ENCODE results near the gene RASGEF1B.
"Not testable (repeated sequence)": the region's sequence is repeated elsewhere in the genome, so short reads cannot be mapped to it uniquely, and the experiment has no call there.

The RASGEF1B gene

DNA sequence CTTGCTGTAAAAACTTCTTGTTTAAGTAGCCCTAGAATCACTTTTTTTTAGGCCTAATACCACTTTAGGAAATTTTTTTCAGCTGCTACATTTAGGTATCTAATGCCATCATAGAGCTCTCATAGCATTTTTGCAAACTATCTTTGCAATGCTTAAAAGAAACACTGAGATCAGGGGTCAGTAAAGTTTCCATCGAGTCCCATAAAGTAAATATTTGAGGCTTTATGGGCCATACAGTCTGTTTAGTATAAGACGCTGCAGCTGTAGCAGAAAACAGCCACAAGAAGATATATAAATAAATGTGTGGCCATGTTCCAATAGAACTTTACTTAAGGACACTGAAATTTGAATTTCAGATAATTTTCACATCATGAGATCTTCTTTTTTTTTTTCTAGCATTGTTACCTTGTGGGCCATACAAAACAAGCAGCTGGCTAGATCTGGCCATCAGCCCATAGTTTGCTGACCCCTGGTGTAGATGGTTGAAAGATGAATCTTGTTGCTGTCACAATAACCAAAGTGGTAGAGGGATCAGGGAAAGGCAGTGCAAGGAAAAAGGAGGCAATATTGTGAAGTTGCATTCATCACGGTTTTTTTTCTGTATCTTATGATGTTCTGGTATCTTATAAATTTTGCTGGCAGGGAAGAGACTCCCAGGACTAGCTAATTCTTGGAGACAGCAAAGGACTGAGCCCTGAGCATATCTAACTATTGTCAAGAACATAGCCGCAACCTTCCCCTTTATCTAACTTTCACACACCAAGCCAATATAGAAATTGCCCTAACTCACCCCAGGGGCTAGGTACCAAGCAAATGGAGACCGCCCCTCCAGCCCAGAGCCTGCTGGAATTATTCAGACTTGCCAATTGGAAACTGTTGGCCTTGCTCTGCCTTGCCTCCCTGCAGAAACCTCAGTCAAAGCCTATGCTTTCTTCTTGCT, 46.6 kb downstream of the RASGEF1B start:
- FAIRE-seq (no peak), DNase-seq (ENCODE audit: insufficient read length) (no peak)
- TF ChIP-seq TAF1 (IDR thresholded peaks at IDR 0.05; ENCODE audit: borderline replicate concordance, low read depth, low read length) (no peak), POLR2A (IDR thresholded peaks at IDR 0.05; ENCODE audit: low read depth, low read length) (no peak), POLR2AphosphoS5 (IDR thresholded peaks at IDR 0.05; ENCODE audit: low read depth, low read length) (no peak)

DNA sequence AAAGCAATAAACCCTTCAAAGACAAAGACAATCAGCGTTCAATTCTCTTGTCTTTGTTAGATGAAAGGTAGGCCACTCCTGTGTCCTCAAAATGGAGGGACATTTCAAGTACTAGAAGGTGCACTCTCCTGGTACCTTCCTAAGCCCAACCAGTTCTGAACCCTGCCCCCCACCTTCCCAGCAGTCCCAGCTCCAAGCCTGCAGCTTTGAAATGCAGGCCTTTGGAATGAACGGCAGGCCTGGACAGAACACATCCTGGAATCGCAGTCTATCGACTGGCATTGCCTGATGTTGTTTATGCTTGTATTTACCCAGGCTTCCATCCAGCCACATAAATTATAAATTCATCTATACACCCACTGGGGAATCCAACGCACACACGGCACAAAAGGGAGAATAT, 47.4 kb downstream of the RASGEF1B start:
- FAIRE-seq (no peak), DNase-seq (ENCODE audit: insufficient read length) (no peak)
- TF ChIP-seq TAF1 (IDR thresholded peaks at IDR 0.05; ENCODE audit: borderline replicate concordance, low read depth, low read length) (no peak), POLR2A (IDR thresholded peaks at IDR 0.05; ENCODE audit: low read depth, low read length) (no peak), POLR2AphosphoS5 (IDR thresholded peaks at IDR 0.05; ENCODE audit: low read depth, low read length) (no peak)

DNA sequence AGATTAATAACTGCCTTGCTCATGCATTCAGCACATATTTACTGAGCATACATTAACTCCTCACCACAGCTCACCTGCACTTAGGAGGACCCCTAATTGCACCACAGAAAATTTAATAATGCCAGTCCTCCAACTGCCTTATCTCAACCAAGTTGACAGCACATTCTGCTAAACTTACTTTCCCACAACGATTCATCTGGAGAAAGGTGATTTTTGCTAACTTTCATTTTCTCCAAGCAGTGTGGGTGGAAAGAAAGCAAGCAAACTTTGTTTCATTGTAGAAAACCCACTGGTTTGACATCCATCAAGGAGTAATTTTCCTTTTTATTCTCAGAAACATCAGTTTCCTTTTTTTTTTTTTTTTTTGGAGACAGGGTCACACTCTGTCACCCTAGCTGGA, 49.1 kb downstream of the RASGEF1B start:
- FAIRE-seq, result no peak
- no peak for DNase-seq (ENCODE audit: insufficient read length)
- TF ChIP-seq TAF1 (IDR thresholded peaks at IDR 0.05; ENCODE audit: borderline replicate concordance, low read depth, low read length), result no peak
- no peak for TF ChIP-seq POLR2AphosphoS5 (IDR thresholded peaks at IDR 0.05; ENCODE audit: low read depth, low read length)
- TF ChIP-seq POLR2A (IDR thresholded peaks at IDR 0.05; ENCODE audit: low read depth, low read length), result no peak

DNA sequence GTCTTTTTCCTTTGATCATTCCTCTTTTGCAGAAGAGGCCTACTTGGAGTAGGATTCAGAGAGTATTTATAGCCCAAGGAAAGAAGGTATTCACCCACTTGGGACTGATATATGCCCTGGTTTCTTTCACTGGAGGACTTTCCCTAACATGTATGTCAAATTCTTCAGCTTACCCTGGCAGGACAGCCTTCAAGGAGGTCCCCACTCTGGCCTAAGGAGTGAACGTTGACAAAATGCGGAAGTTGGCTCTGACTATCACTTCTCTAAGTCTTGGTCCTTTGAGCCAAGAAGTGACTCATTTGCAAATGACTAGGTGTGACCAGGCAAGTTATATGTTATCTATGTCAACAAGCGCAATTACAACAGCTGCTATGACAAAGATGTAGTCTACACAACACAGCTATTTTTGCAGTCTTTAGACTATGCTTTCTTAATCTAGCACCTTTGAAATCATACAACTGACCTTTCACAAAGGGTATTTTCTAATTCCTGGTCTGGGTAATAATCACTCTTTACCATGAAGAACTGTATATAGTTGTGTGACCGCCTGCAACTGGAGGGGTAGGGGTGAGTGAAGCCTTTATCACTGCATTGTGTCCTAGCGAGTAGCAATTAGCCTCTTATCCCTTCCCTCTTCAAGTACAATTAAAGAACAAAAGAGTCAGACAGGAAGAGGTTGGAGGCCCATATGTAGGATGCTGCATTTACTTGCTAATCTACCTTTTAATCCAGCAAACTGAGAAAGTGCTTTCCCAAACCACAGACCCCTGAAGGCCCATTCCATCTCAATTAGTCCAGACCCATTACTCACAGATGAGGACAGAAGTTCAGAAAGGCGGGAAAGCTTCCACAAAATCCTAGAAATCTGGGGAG, 50.1 kb downstream of the RASGEF1B start:
- DNase-seq (ENCODE audit: insufficient read length) (peak; percentile 19), FAIRE-seq (peak; percentile 82)
- no peak for TF ChIP-seq POLR2AphosphoS5 (IDR thresholded peaks at IDR 0.05; ENCODE audit: low read depth, low read length)
- no peak for TF ChIP-seq POLR2A (IDR thresholded peaks at IDR 0.05; ENCODE audit: low read depth, low read length)
- no peak for TF ChIP-seq TAF1 (IDR thresholded peaks at IDR 0.05; ENCODE audit: borderline replicate concordance, low read depth, low read length)

DNA sequence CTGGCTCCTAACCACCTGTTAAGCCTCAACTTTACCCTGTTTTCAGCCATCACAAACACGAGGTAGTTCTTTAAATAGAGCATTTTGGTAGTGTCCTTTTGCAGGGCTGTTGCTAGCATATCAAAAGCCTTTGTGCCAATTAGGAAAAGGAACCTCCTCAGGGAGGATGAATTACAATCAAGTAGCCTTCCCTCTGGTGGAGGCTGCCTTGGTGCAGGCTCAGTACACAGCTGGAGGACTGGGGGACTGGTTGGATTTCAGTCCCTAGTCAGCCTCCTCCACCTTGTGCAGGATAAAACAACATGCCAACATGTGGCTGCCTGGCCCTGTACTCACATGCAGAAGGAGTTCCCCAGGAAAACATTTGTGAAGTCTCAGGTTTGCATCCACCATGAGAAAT, 53.1 kb downstream of the RASGEF1B start:
- no peak for DNase-seq (ENCODE audit: insufficient read length)
- TF ChIP-seq POLR2AphosphoS5 (IDR thresholded peaks at IDR 0.05; ENCODE audit: low read depth, low read length) (no peak), TAF1 (IDR thresholded peaks at IDR 0.05; ENCODE audit: borderline replicate concordance, low read depth, low read length) (no peak), POLR2A (IDR thresholded peaks at IDR 0.05; ENCODE audit: low read depth, low read length) (no peak)
- FAIRE-seq, result no peak

DNA sequence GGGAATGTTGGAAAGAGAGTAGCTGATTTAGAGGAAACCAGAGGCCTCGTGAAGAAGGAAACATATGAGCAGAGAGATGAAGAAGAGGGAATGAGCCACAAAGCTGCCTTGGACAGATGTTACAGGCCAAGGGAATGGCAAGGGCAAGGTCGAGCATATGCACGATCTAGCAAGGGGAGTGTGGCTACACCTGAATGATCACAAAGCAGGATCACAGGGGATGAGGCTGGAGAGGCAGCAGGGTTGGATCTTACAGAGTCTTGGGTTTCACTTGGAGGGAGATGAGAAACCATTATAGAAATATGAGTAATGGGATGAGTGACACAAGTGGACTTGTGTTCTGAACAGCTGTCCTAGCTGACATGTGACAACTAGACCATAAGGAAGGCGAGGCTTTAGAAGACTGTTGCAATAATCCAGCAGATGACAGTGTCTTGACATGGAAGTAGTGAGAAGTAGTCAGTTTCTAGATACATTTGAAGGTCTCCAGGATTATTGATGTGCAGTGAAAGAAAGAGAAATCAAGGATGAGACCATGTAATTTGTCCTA, 58.7 kb downstream of the RASGEF1B start:
- FAIRE-seq (no peak), DNase-seq (ENCODE audit: insufficient read length) (no peak)
- TF ChIP-seq POLR2AphosphoS5 (IDR thresholded peaks at IDR 0.05; ENCODE audit: low read depth, low read length) (no peak), POLR2A (IDR thresholded peaks at IDR 0.05; ENCODE audit: low read depth, low read length) (no peak), TAF1 (IDR thresholded peaks at IDR 0.05; ENCODE audit: borderline replicate concordance, low read depth, low read length) (no peak)

DNA sequence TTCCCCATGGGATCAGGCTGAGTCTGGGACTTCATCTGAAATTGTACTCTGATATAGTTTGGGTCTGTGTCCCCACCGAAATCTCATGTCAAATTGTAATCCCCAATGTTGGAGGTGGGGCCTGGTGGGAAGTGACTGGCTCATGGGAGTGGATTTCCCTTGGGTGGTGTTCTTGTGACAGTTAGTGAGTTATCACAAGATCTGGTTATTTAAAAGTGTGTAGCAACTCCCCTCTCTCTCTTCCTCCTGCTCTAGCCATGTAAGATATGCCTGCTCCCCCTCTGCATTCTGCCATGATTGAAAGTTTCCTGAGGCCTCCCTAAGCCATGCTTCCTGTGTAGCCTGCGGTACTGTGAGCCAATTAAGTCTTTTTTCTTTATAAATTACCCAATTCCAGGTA, 61.0 kb downstream of the RASGEF1B start:
- no peak for TF ChIP-seq POLR2A (IDR thresholded peaks at IDR 0.05; ENCODE audit: low read depth, low read length)
- no peak for TF ChIP-seq TAF1 (IDR thresholded peaks at IDR 0.05; ENCODE audit: borderline replicate concordance, low read depth, low read length)
- TF ChIP-seq POLR2AphosphoS5 (IDR thresholded peaks at IDR 0.05; ENCODE audit: low read depth, low read length), result no peak
- no peak for FAIRE-seq
- no peak for DNase-seq (ENCODE audit: insufficient read length)

DNA sequence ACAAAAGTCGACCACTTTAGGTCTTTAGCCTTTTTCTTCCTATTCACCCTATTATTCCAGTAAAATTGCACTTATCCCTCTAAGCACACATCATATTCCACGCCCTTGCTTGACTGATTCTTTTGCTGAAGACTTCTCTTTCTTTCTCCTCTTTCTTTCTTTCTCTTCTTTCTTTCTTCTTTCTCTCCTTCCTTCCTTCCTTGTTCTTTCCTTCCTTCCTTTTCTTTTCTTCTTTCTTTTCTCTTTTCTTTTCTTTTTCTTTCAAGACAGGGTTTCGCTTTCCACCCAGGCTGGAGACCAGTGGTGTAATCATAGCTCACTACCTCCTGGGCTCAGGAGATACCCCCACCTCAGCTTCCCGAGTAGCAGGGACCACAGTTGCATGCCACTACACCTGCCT, 61.9 kb downstream of the RASGEF1B start:
- no peak for TF ChIP-seq TAF1 (IDR thresholded peaks at IDR 0.05; ENCODE audit: borderline replicate concordance, low read depth, low read length)
- no peak for TF ChIP-seq POLR2AphosphoS5 (IDR thresholded peaks at IDR 0.05; ENCODE audit: low read depth, low read length)
- no peak for TF ChIP-seq POLR2A (IDR thresholded peaks at IDR 0.05; ENCODE audit: low read depth, low read length)
- DNase-seq (ENCODE audit: insufficient read length), result no peak
- FAIRE-seq, result no peak

DNA sequence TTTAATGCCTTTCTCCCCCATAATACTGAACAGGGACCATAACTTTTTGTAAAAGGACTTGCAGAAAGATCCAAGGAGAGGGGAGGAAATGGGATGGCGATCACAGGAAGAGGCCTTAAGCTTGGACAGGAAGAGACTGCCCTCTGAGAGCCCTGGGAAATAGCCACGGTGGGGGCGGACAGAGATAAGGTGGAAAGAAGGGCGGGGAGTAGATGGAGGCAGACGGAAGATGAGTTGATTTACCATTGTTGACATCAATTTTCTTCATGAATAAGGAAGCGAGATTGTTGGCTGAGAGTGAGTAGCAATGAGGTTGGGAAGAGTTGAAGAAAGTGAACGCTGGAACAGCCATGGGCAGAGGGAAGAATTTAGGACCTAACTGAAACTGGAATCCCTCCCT, 63.4 kb downstream of the RASGEF1B start:
- TF ChIP-seq POLR2AphosphoS5 (IDR thresholded peaks at IDR 0.05; ENCODE audit: low read depth, low read length), result no peak
- TF ChIP-seq POLR2A (IDR thresholded peaks at IDR 0.05; ENCODE audit: low read depth, low read length), result no peak
- TF ChIP-seq TAF1 (IDR thresholded peaks at IDR 0.05; ENCODE audit: borderline replicate concordance, low read depth, low read length), result no peak
- no peak for DNase-seq (ENCODE audit: insufficient read length)
- FAIRE-seq, result no peak

DNA sequence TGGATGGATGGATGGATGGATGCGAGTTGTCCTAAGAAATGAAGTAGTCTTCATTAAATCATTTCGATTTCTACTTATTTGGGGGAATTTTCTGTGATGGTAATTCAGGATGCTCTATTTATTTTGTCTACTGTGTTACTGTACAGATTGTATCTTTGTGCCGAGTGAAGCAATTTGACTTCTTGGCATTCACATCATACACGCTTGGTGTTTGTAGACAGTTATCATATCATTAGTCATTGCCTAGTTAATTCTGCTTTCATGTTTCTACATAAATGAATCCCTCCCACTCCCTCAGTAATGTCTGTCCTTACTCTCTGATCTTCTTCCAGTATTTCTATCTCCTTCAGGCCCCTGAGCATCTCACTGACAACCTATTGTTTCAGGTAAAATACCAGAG, 64.0 kb downstream of the RASGEF1B start:
- no peak for FAIRE-seq
- DNase-seq (ENCODE audit: insufficient read length), result no peak
- TF ChIP-seq POLR2A (IDR thresholded peaks at IDR 0.05; ENCODE audit: low read depth, low read length), result no peak
- TF ChIP-seq POLR2AphosphoS5 (IDR thresholded peaks at IDR 0.05; ENCODE audit: low read depth, low read length), result no peak
- no peak for TF ChIP-seq TAF1 (IDR thresholded peaks at IDR 0.05; ENCODE audit: borderline replicate concordance, low read depth, low read length)

DNA sequence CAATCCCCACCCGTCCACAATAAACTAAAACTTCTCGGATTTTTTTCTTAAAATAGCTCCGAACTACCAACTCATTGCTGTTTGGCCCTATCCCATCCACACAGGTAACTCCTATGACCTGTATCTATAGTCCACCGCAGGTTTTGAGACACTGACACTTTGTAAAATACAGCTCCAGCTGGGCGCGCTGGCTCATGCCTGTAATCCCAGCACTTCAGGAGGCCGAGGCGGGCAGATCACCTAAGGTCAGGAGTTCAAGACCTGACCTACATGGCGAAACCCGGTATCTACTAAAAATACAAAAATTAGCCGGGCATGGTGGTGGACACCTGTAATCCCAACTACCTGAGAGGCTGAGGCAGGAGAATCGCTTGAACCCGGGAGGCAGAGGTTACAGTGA, 65.2 kb downstream of the RASGEF1B start:
- not testable (repeated sequence) for FAIRE-seq; DNase-seq (ENCODE audit: insufficient read length)
